ENCODE data around the gene TXNDC5. TPM values are rescaled to one million over a fixed set of nuclear protein-coding genes. Genes with fewer than 3 reads are reported as not detected.

TXNDC5 gene
- polyA plus RNA-seq, 2 of the 4 experiments (the other 2 are of a cell fraction) = 115 to 134 TPM

- 82% methylated on average over 3 of the region's 3 CpGs for WGBS (ENCODE audit: missing lambda C conversion rate)
- ChIA-PET CTCF (no interaction called here), POLR2A (no interaction called here)
- DNase-seq (ENCODE audit: low read depth in 1 of 2, low spot score in 1 of 2) (no peak), FAIRE-seq (no peak), ATAC-seq (no peak)
- Histone ChIP-seq H3K9me3 (no peaks in the 10 kb centered on the region), H3K4me3 (no peak overlapping the region), H3K4me2 (no peak overlapping the region), H3K27ac (no peak overlapping the region), H3K4me1 (peaks cover 5% of the 10 kb centered on the region; the same call in 1 of the 3 replicates)
- TF ChIP-seq HMGXB4 (CRISPR knock-in tag; IDR thresholded peaks at IDR 0.05; ENCODE audit: borderline replicate concordance) (no peak), POLR2AphosphoS2 (conservative IDR thresholded peaks at IDR 0.05; ENCODE audit: low read length) (no peak), NR3C1 (IDR thresholded peaks at IDR 0.05) (no peak), CBX8 (IDR thresholded peaks at IDR 0.05) (no peak), CHD4 (IDR thresholded peaks at IDR 0.05; ENCODE audit: borderline replicate concordance) (no peak), RNF2 (IDR thresholded peaks at IDR 0.05; ENCODE audit: borderline replicate concordance, low read depth) (no peak), KDM1A (IDR thresholded peaks at IDR 0.05; ENCODE audit: low read depth) (no peak), ATOH8 (CRISPR knock-in tag; IDR thresholded peaks at IDR 0.05; ENCODE audit: low read depth) (no peak), MYC (IDR thresholded peaks at IDR 0.05; ENCODE audit: borderline replicate concordance, low read length) (no peak), GATA3 (IDR thresholded peaks at IDR 0.05; ENCODE audit: borderline replicate concordance) (no peak), ZFP36 (IDR thresholded peaks at IDR 0.05; ENCODE audit: borderline replicate concordance, partially characterized antibody) (no peak), E2F6 (IDR thresholded peaks at IDR 0.05; ENCODE audit: borderline replicate concordance, low read depth) (no peak), PBX3 (IDR thresholded peaks at IDR 0.05) (no peak), ZSCAN20 (CRISPR knock-in tag; IDR thresholded peaks at IDR 0.05) (no peak), MAFK (IDR thresholded peaks at IDR 0.05; ENCODE audit: partially characterized antibody) (no peak), EP300 (IDR thresholded peaks at IDR 0.05) (no peak)
Measured at GRCh38 chr6:7886132-7886531, 24.5 kb downstream of the TXNDC5 start.

GRCh38 chr6:7883381-7883780 is 27.2 kb downstream of the TXNDC5 start:
- Histone ChIP-seq H3K27ac (no peak overlapping the region), H3K9me3 (no peaks in the 10 kb centered on the region), H3K4me2 (no peak overlapping the region), H3K4me1 (peaks cover 5% of the 10 kb centered on the region; the same call in 1 of the 3 replicates), H3K4me3 (no peak overlapping the region)
- ChIA-PET POLR2A (no interaction called here), CTCF (no interaction called here)
- FAIRE-seq = no peak
- TF ChIP-seq HOXB5 (CRISPR knock-in tag; IDR thresholded peaks at IDR 0.05) (no peak), EHMT2 (IDR thresholded peaks at IDR 0.05; ENCODE audit: low read depth) (no peak), FOXS1 (CRISPR knock-in tag; IDR thresholded peaks at IDR 0.05) (no peak), HOXA7 (CRISPR knock-in tag; IDR thresholded peaks at IDR 0.05) (no peak), TFCP2L1 (CRISPR knock-in tag; IDR thresholded peaks at IDR 0.05) (no peak), POLR2AphosphoS2 (conservative IDR thresholded peaks at IDR 0.05; ENCODE audit: low read length) (no peak), PHF8 (IDR thresholded peaks at IDR 0.05; ENCODE audit: borderline replicate concordance, low read depth) (no peak)
- 91% methylated on average over 8 of the region's 8 CpGs for whole genome bisulfite sequencing (ENCODE audit: missing lambda C conversion rate)
- ATAC-seq = no peak
- DNase-seq (ENCODE audit: low read depth in 1 of 2, low spot score in 1 of 2) = no peak

Data from A549 (cell line).